Fibroblast of skin of scalp (primary cell): ENCODE data around the gene PVALEF.

ENCODE experiments used
- DNase-seq: peaks from one replicate; pipeline ENCODE4 v3.0.0-alpha.2; 2013

Gene PVALEF

GRCh38 chr17:81197831-81198490 lies 32.7 kb downstream of the PVALEF start:
- DNase-seq: no peak

- DNase-seq: no peak
Measured at GRCh38 chr17:81198826-81199481, 33.6 kb downstream of the PVALEF start.

DNA sequence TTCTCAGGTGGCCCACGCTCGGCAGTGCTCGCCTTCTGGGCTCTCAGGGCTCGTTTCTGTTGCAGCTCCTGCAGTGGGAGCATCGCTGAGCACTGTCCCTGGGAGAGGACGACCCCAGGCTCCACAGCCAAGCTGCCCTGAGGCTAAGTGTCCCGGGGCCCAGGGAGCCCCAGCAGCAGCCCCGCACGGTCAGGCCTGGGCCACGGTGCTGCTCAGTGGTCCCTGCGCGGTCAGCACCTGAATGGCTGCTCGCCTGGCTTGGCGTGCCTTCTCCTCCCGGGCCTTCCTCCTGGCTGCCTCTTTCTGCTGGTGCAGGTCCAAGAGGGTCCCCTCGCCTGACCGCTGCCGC lies 34.1 kb downstream of the PVALEF start:
- DNase-seq: no peak

- DNase-seq: no peak
Measured at GRCh38 chr17:81200201-81200600, 34.9 kb downstream of the PVALEF start.

GRCh38 chr17:81200695-81201580 lies 35.6 kb downstream of the PVALEF start:
- peak; percentile 59 for DNase-seq

DNA sequence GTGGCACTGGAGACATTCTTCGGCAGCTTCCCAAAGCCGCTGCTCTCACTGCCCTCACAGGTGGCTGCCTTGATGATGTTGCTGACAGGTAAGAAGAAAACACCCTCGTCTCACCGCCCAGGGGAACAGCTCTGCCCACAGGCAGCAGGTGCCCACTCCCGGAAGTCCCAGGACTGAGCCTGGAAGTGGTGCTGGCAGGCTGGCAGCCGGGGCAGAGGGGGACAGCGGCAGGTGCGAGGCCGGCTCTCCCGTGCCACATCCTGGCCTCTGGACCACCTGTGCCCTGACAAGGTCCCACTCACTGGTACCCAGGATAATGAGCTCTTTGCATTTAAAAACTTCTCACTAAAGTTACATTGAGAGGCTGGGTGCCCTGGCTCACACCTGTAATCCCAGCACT lies 37.0 kb downstream of the PVALEF start:
- no peak for DNase-seq

DNA sequence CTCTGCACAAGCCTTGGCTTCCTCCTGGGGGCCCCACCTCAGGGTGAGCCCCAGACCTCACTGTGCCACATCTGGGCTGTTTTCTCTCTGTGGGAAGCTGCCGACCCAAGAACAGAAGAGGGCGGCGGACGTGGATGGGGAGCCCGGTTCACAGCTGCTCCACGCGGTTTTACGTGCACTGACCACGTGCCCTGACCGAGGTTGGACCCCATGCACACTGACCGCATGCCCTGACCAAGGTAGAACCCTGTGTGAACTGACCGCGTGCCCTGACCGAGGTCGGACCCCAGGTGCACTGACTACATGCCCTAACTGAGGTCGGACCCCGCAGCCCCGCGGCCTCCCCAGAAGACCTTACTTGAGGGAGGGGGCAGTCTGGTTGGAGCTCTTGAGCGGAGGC lies 37.8 kb downstream of the PVALEF start:
- DNase-seq: no peak

GRCh38 chr17:81204578-81204977 lies 39.3 kb downstream of the PVALEF start:
- DNase-seq: no peak

GRCh38 chr17:81206166-81206565 lies 40.9 kb downstream of the PVALEF start:
- peak; percentile 34 for DNase-seq

DNA sequence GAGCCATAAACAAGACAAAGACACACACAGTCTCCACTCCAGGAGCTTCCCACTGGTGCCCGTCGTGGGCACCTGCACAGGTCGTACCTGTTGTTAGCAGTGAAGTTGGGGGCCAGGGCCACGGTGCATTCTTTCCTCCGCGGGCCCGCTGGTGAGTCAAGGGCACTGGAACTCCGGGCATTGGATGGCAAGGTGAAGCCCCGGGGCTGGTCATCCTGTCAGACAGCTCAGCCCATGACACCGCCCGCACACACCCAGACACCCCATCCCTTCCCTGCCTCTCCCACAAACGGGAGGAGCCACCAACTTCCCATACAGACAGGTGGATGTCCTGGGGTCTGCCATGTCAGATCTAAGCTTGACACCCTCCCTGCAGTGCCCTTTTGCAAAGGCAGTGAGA lies 41.4 kb downstream of the PVALEF start:
- no peak for DNase-seq

- DNase-seq: no peak
Measured at GRCh38 chr17:81207610-81208581, 42.6 kb downstream of the PVALEF start.

DNA sequence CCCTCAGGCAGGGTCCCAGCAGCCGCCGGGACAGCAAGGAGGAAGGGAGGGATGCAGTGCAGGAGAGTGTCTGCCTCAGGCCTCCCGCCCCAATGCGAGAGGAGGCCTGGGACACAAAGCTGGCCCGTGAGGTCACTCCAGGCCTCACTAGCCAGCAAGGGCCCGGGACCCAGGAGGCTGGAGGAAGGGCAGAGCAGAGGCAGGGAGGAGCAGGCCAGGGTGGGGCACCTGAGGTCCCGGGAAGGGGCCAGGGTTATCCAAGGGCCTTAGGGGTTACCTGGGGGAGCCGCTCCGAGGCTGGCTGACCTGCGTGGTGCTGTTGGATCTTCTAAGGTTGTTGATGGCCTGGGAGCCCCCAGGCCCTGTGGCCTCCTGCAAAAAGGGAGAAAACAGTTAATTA lies 43.3 kb downstream of the PVALEF start:
- no peak for DNase-seq

- no peak for DNase-seq
Measured at GRCh38 chr17:81209141-81209540, 43.8 kb downstream of the PVALEF start.

- DNase-seq: no peak
Measured at GRCh38 chr17:81210466-81210865, 45.2 kb downstream of the PVALEF start.

DNA sequence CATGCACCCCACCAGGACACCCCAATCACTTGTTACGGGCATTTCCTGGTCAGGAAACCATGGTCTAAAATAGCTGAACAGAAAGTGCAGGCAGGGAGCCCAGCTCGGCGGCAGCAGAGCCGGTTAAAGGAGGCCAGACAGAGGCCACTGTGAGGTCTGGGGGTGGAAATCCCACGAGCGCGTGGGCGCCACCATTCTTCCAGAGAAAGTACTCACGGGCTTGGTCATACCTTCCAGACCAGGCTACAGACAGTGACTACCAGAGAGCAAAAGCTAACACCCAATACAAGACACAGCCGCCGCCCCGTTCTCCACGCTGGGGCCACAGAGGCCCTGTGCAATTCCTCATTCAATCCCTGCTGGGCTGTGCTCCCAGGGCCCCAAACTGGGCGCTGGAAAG lies 45.6 kb downstream of the PVALEF start:
- no peak for DNase-seq

DNA sequence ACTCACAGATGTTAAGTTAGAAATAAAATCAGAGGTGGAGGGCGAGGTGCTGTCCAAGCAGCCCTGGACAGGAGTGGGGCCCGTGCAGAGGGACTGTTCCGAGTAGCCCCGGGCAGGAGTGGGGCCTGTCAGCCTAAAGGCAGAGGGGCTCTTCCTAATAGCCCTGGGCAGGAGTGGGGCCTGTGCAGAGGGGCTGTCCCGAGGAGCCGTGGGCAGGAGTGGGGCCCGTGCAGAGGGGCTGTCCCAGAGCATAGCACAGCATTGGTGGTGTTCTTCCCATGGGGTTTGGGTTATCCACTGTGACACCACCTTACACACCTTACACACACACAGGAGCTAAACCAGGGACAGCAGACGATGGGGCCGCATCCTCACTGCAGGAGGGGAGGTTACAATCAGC lies 47.1 kb downstream of the PVALEF start:
- no peak for DNase-seq

DNA sequence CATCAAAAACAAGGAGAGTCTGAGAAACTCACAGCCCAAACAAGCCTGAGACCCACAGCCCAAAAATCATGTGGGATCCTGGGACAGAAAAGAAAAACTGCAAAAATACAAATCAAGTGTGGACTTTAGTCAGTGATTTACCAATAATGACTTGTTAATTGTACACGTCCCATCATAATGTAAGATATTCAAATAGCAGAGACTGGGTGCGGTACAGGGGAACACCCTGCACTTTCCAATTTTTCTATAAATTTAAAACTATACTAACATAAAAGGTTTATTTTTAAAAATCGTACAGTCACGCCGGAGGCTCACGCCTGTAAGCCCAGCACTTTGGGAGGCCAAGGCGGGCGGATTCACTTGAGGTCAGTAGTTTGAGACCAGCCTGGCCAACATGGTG lies 48.7 kb downstream of the PVALEF start:
- DNase-seq: no peak

- no peak for DNase-seq
Measured at GRCh38 chr17:81217491-81217890, 52.2 kb downstream of the PVALEF start.

- no peak for DNase-seq
Measured at GRCh38 chr17:81218459-81218858, 53.2 kb downstream of the PVALEF start.

GRCh38 chr17:81218991-81219390 lies 53.7 kb downstream of the PVALEF start:
- DNase-seq: no peak

GRCh38 chr17:81219476-81220180 lies 54.3 kb downstream of the PVALEF start:
- DNase-seq: no peak

GRCh38 chr17:81221371-81221841 lies 56.1 kb downstream of the PVALEF start:
- DNase-seq: no peak
